GM12892 (cell line): Measurements from ENCODE around the gene RALGPS1.

Experiments
- POLR2A ChIP-seq: IDR thresholded peaks from 2 replicates; pipeline ENCODE4 v1.6.1; 2011; ENCODE audit warnings: low read depth, low read length, control low read depth
- POLR2AphosphoS5 ChIP-seq: IDR thresholded peaks from 2 replicates; pipeline ENCODE4 v1.6.1; 2011; ENCODE audit warnings: low read depth, low read length, control low read depth
- TAF1 ChIP-seq: IDR thresholded peaks from 2 replicates; pipeline ENCODE4 v1.6.1; 2011; ENCODE audit warnings: low read depth, mild to moderate bottlenecking, control low read depth, low read length, borderline replicate concordance

GRCh38 chr9:127170103-127170502, 255.5 kb downstream of the RALGPS1 start:
- TF ChIP-seq POLR2A (no peak), TAF1 (no peak), POLR2AphosphoS5 (no peak)
